Left lung (tissue), 10 donors: ENCODE data around the gene MR1. TPM values are rescaled to one million over a fixed set of nuclear protein-coding genes. Genes with fewer than 3 reads are reported as not detected.

Source experiments
- ATAC-seq: fragments of 200-7000 bp; cut with Tn5 transposase; one replicate; pipeline ENCODE4 v1.9.1; 2020; ENCODE audit warnings: moderate library complexity
- DNase-seq, 4 donors: peaks; one replicate each; pipeline ENCODE4 v3.0.0-alpha.2; 2013 to 2020
- H3K27ac ChIP-seq, 2 donors: fragments of 200-600 bp; sonication (generic) in 1 of 2; one replicate each; pipeline versions ENCODE4 v1.5.0 to v1.8.0; 2020 to 2021
- H3K27me3 ChIP-seq, 2 donors: fragments of 200-600 bp; sonication (generic) in 1 of 2; one replicate each; pipeline versions ENCODE4 v1.5.0 to v1.8.0; 2020 to 2021
- H3K36me3 ChIP-seq, 2 donors: fragments of 200-600 bp; sonication (generic) in 1 of 2; one replicate each; pipeline versions ENCODE4 v1.5.0 to v1.8.0; 2020 to 2021
- H3K4me1 ChIP-seq, 2 donors: fragments of 200-600 bp; one replicate each; pipeline ENCODE4 v1.8.0; 2021
- H3K4me3 ChIP-seq, 2 donors: fragments of 200-600 bp; sonication (generic) in 1 of 2; one replicate each; pipeline versions ENCODE4 v1.5.0 to v1.8.0; 2020 to 2021; ENCODE audit warnings: mild to moderate bottlenecking in 1 of 2
- H3K9me3 ChIP-seq, 2 donors: fragments of 200-600 bp; sonication (generic) in 1 of 2; one replicate each; pipeline versions ENCODE4 v1.5.0 to v1.8.0; 2020 to 2021
- intact Hi-C, 2 donors: fragments of 100-400 bp; cut with DNase I; formaldehyde crosslinking; loops; one replicate each; pipeline versions ENCODE4 v1.11.2 to v1.14.2; 2022
- polyA plus RNA-seq, 6 donors: library from polyadenylated mRNA; unstranded; fragments of 120-200 nt; gene quantifications; one replicate each; pipeline ENCODE4 v1.2.1, GENCODE V29; 2013; ENCODE audit not compliant: insufficient read length in 6 of 6
- total RNA-seq, 2 donors: library from RNA; stranded (reverse); fragmentation: NEBNext Ultra II Directional; extraction: Animal tissue kit (Norgen Biotek cat#: 25700); gene quantifications; one replicate each; pipeline ENCODE4 v1.2.1, GENCODE V29; 2021
- TF ChIP-seq, protein P1 (sequence below), 2 donors: fragments of 200-600 bp; sonication (generic) in 1 of 2; IDR thresholded peaks; one replicate each; pipeline versions ENCODE4 v1.5.0 to v1.8.0; 2021; ENCODE audit warnings: antibody characterized with exemption in 2 of 2
- donor health status: DM: no; HTN: yes; CAD: no.
- donor health status: DM: no; HTN: no; CAD: no.

The MR1 gene
- total and polyA plus RNA-seq, 8 donors, result 6.1 to 45.7 (median 7.2) TPM

- peak; percentile 70 for ATAC-seq
- intact Hi-C loops, result loop anchor here in 1 of 2 donors (5.0 kb wide), 1 partner anchor 52 kb away; no protein-coding TSS in a partner anchor
- peaks cover 0 to 30% of the 10 kb centered on the region in 2 donors for H3K36me3 ChIP-seq
- TF ChIP-seq, protein P1, sequence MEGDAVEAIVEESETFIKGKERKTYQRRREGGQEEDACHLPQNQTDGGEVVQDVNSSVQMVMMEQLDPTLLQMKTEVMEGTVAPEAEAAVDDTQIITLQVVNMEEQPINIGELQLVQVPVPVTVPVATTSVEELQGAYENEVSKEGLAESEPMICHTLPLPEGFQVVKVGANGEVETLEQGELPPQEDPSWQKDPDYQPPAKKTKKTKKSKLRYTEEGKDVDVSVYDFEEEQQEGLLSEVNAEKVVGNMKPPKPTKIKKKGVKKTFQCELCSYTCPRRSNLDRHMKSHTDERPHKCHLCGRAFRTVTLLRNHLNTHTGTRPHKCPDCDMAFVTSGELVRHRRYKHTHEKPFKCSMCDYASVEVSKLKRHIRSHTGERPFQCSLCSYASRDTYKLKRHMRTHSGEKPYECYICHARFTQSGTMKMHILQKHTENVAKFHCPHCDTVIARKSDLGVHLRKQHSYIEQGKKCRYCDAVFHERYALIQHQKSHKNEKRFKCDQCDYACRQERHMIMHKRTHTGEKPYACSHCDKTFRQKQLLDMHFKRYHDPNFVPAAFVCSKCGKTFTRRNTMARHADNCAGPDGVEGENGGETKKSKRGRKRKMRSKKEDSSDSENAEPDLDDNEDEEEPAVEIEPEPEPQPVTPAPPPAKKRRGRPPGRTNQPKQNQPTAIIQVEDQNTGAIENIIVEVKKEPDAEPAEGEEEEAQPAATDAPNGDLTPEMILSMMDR (IDR thresholded peaks at IDR 0.05), result peak in 1 of 2 donors; percentile 12
- peak; percentile 61 to 91 (median 79) for DNase-seq
- peak overlapping the region; percentile 83 to 98 for H3K4me3 ChIP-seq
- peak overlapping the region; percentile 91 for H3K27ac ChIP-seq
- H3K9me3 ChIP-seq, result no peaks in the 10 kb centered on the region
- H3K27me3 ChIP-seq, result no peaks in the 10 kb centered on the region
- peaks cover 14 to 65% of the 10 kb centered on the region in 2 donors for H3K4me1 ChIP-seq
Measured at GRCh38 chr1:181089676-181090544, 56.1 kb downstream of the MR1 start.

- no peak for DNase-seq
- TF ChIP-seq, protein P1 (IDR thresholded peaks at IDR 0.05), result no peak
- ATAC-seq, result peak; percentile 26
- Histone ChIP-seq H3K27me3 (no peaks in the 10 kb centered on the region), H3K36me3 (peaks cover 0 to 34% of the 10 kb centered on the region in 2 donors), H3K9me3 (no peaks in the 10 kb centered on the region), H3K4me1 (peaks cover 17 to 73% of the 10 kb centered on the region in 2 donors), H3K4me3 (peak overlapping the region; percentile 83 to 98), H3K27ac (peak overlapping the region; percentile 91)
- intact Hi-C loops, result no loop called here
Measured at GRCh38 chr1:181090641-181091126, 56.9 kb downstream of the MR1 start.

DNA sequence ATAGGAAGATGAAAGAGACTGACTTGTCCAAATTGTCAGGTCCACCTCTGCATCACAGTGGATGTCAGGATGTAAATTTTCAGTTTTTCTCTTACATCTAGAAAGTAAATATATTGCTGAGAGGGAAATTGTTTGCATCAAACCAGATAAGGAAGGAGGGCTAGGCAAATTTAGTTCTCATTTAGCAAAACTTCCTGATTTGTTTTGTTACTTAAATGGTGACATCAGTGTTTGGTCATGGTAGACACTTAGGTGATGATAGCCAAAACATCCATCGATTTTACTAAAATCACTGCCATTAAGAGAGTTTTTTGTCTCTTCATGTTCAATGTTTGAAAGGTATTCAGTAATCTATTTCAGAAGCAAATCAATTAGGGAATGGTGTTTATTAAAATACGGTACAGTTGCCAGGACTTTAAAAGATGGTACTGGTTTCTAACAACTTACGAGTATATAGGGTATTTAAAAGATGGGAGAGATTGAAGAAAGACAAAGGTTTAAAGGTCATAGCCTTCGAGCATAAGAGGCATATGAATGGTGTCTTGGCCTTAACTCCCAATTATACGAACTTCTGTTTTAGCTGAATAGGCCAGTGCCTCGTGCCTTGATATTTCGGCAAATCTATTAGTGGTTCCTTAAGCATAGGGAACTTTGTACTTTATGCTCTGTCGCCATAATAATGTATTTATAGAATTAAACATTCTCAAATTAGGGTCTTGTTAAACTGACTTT lies 57.7 kb downstream of the MR1 start:
- H3K4me1 ChIP-seq, result peaks cover 19 to 78% of the 10 kb centered on the region in 2 donors
- intact Hi-C loops, result no loop called here
- H3K4me3 ChIP-seq, result peak overlapping the region; percentile 83 to 98
- H3K9me3 ChIP-seq, result no peaks in the 10 kb centered on the region
- H3K27me3 ChIP-seq, result no peaks in the 10 kb centered on the region
- TF ChIP-seq, protein P1 (IDR thresholded peaks at IDR 0.05), result no peak
- H3K27ac ChIP-seq, result peak overlapping the region; percentile 91
- ATAC-seq (no peak), DNase-seq (no peak)
- H3K36me3 ChIP-seq, result peaks cover 0 to 34% of the 10 kb centered on the region in 2 donors

DNA sequence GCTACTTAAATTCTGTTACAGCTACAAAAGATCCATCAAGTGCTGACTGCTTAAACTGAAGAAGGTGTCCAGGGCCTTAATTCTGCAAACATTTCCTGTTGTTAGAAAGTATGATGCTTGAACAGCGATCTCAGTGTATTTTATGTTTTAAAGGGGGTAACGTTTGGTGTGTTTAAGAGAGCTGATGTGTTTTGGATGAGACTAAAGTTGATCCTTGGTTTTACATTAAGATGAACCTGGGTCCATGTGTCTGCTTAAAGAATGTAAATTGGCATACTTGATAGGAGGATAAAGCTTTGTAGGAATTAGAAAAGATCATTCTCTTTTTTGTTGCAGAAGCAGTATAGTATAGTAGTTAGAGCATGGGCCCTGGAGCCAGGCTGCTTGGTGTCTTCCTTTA lies 58.3 kb downstream of the MR1 start:
- H3K4me1 ChIP-seq, result peaks cover 23 to 78% of the 10 kb centered on the region in 2 donors

More for the DNA sequence above, 58.3 kb downstream of the MR1 start:
- Histone ChIP-seq H3K9me3 (no peaks in the 10 kb centered on the region), H3K4me3 (peak overlapping the region in 1 of 2 donors; percentile 98), H3K27me3 (no peaks in the 10 kb centered on the region), H3K36me3 (peaks cover 0 to 34% of the 10 kb centered on the region in 2 donors), H3K27ac (no peak overlapping the region)
- TF ChIP-seq, protein P1 (IDR thresholded peaks at IDR 0.05), result no peak
- no peak for ATAC-seq
- intact Hi-C loops, result no loop called here
- DNase-seq, result no peak
